K562 (cell line): ENCODE results near the gene C4orf46. TPM values are rescaled to one million over a fixed set of nuclear protein-coding genes. Genes with fewer than 3 reads are reported as not detected.

Experiments
- BHLHE40 ChIP-seq: IDR thresholded peaks from 2 replicates; pipeline ENCODE4 v1.6.1; 2011; ENCODE audit warnings: low read length, improper control_type of control experiment
- CTBP1 ChIP-seq: fragments of 450-650 bp; IDR thresholded peaks from 2 replicates; pipeline ENCODE4 v1.6.1; 2016; ENCODE audit warnings: borderline replicate concordance
- CXXC5 ChIP-seq: fragments of 250-450 bp; sonication (Bioruptor Pico); IDR thresholded peaks from 2 replicates; pipeline ENCODE4 v1.8.0; 2022; ENCODE audit warnings: inconsistent platforms, mild to moderate bottlenecking, moderate library complexity
- ETS2 ChIP-seq: IDR thresholded peaks from 2 replicates; pipeline ENCODE4 v1.6.1; 2016; ENCODE audit warnings: borderline replicate concordance, missing genetic modification characterization, mild to moderate bottlenecking, moderate library complexity, missing compliant biosample characterization; ENCODE audit not compliant: poor library complexity, severe bottlenecking
- FOXK2 ChIP-seq, 2 experiments: fragments of 450-650 bp; IDR thresholded peaks in 1 of 2; conservative IDR thresholded peaks in 1 of 2; 2 replicates each; pipeline ENCODE4 v1.6.1; 2016; ENCODE audit warnings: low read depth in 2 of 2, mild to moderate bottlenecking in 1 of 2
- HDAC1 ChIP-seq, 2 experiments: fragments of 450-650 bp; IDR thresholded peaks; 2 replicates each; pipeline ENCODE4 v1.6.1; 2016 to 2017; ENCODE audit warnings: inconsistent platforms in 1 of 2, mild to moderate bottlenecking in 1 of 2, moderate library complexity in 1 of 2
- KDM1A ChIP-seq, 2 experiments: fragments of 450-650 bp; IDR thresholded peaks; 2 replicates each; pipeline ENCODE4 v1.6.1; 2016; ENCODE audit warnings: mild to moderate bottlenecking in 2 of 2
- KDM5B ChIP-seq: fragments of 200-600 bp; sonication (generic); IDR thresholded peaks from 2 replicates; pipeline ENCODE4 v1.6.1; 2012; ENCODE audit warnings: low read depth, mild to moderate bottlenecking, moderate library complexity, low read length, control low read depth, inconsistent platforms; ENCODE audit not compliant: insufficient replicate concordance
- LEF1 ChIP-seq: fragments of 450-650 bp; IDR thresholded peaks from 2 replicates; pipeline ENCODE4 v1.6.1; 2016; ENCODE audit warnings: mild to moderate bottlenecking
- MTF1 ChIP-seq: fragments of 250-450 bp; sonication (Bioruptor Pico); IDR thresholded peaks from 2 replicates; pipeline ENCODE4 v1.9.0; 2021; ENCODE audit warnings: moderate library complexity, mild to moderate bottlenecking, inconsistent platforms, borderline replicate concordance
- NR2C2 ChIP-seq, 2 experiments: fragments of 200-800 bp in 1 of 2; sonication (Bioruptor generic) in 1 of 2; sonication (generic) in 1 of 2; formaldehyde crosslinking in 1 of 2; IDR thresholded peaks; 2 replicates each; pipeline versions ENCODE4 v1.6.1 to v1.8.0; 2016 to 2022; ENCODE audit warnings: mild to moderate bottlenecking in 1 of 2, missing compliant biosample characterization in 1 of 2, missing genetic modification characterization in 1 of 2, missing genetic modification reagents in 1 of 2
- RAD51 ChIP-seq: fragments of 450-650 bp; IDR thresholded peaks from 2 replicates; pipeline ENCODE4 v1.7.1; 2016; ENCODE audit warnings: low read depth, mild to moderate bottlenecking, borderline replicate concordance
- RBBP5 ChIP-seq: fragments of 200-600 bp; sonication (generic); IDR thresholded peaks from 2 replicates; pipeline ENCODE4 v1.6.1; 2012; ENCODE audit warnings: borderline replicate concordance, mild to moderate bottlenecking, low read length, control low read depth, inconsistent platforms; ENCODE audit not compliant: insufficient read depth, poor library complexity, severe bottlenecking
- RCOR1 ChIP-seq, 2 experiments: IDR thresholded peaks; 2 replicates each; pipeline ENCODE4 v1.6.1; 2012; ENCODE audit warnings: low read depth in 2 of 2, low read length in 2 of 2, borderline replicate concordance in 1 of 2, improper control_type of control experiment in 1 of 2
- SMAD4 ChIP-seq: fragments of 250-450 bp; sonication (Bioruptor Pico); conservative IDR thresholded peaks from 2 replicates; pipeline ENCODE4 v1.8.0; 2021; ENCODE audit warnings: inconsistent platforms, mild to moderate bottlenecking, moderate library complexity
- SOX6 ChIP-seq: fragments of 450-650 bp; IDR thresholded peaks from 2 replicates; pipeline ENCODE4 v1.6.1; 2014; ENCODE audit warnings: mild to moderate bottlenecking
- TOE1 ChIP-seq, 2 experiments: fragments of 450-650 bp in 1 of 2; sonication (generic) in 1 of 2; formaldehyde crosslinking in 1 of 2; IDR thresholded peaks; 2 replicates each; pipeline versions ENCODE4 v1.7.1 to v1.8.0; 2016 to 2022; ENCODE audit warnings: borderline replicate concordance in 2 of 2, mild to moderate bottlenecking in 2 of 2, antibody characterized with exemption in 1 of 2, inconsistent platforms in 1 of 2, low read depth in 1 of 2, missing genetic modification reagents in 1 of 2, moderate library complexity in 1 of 2
- YY1 ChIP-seq, 3 experiments: IDR thresholded peaks; 2 replicates each; pipeline ENCODE4 v1.6.1; 2011; ENCODE audit warnings: low read length in 2 of 3, mild to moderate bottlenecking in 2 of 3, moderate library complexity in 2 of 3, borderline replicate concordance in 1 of 3, control low read depth in 1 of 3, low read depth in 1 of 3; ENCODE audit not compliant: insufficient read depth in 3 of 3, insufficient replicate concordance in 2 of 3, control insufficient read depth in 1 of 3, insufficient read length in 1 of 3; ENCODE audit errors: extremely low read depth in 1 of 3
- ZFX ChIP-seq: sonication (generic); formaldehyde crosslinking; IDR thresholded peaks from 2 replicates; pipeline ENCODE4 v1.8.0; 2022; ENCODE audit warnings: mild to moderate bottlenecking, missing genetic modification reagents, moderate library complexity
- ZNF263 ChIP-seq: sonication (generic); formaldehyde crosslinking; IDR thresholded peaks from 2 replicates; pipeline ENCODE4 v1.8.0; 2022; ENCODE audit warnings: mild to moderate bottlenecking, missing genetic modification reagents, borderline replicate concordance
- ZNF766 ChIP-seq: fragments of 200-800 bp; sonication (Bioruptor generic); conservative IDR thresholded peaks from 2 replicates; pipeline ENCODE4 v1.6.1; 2016; ENCODE audit warnings: missing genetic modification characterization, missing compliant biosample characterization
- ZNF830 ChIP-seq: fragments of 250-450 bp; sonication (Bioruptor Pico); IDR thresholded peaks from 2 replicates; pipeline ENCODE4 v1.5.0; 2021; ENCODE audit warnings: mild to moderate bottlenecking
- polyA plus RNA-seq, 8 experiments: library from polyadenylated mRNA; depleted of rRNA in 4 of 8; stranded (reverse) in 5 of 8; unstranded in 3 of 8; fragments of >200 nt; fragmentation: Nextera tagmentation in 2 of 8; fragmentation: Illumina TruSeq in 1 of 8; extraction: Ambion mirVana in 2 of 8; extraction: Trizol in 1 of 8; gene quantifications; 2 replicates each; pipeline versions ENCODE4 v1.2.1 to v1.2.3, GENCODE V29; 2011 to 2014; ENCODE audit warnings: inconsistent platforms in 1 of 8, missing spikeins in 1 of 8
- total RNA-seq, 7 experiments: library from RNA; depleted of rRNA in 6 of 7; stranded (reverse); fragments of >200 nt in 6 of 7; fragmentation: Illumina TruSeq in 2 of 7; extraction: Trizol in 2 of 7; gene quantifications; 2 replicates each; pipeline versions ENCODE4 v1.2.1 to v1.2.3, GENCODE V29; 2011 to 2021; ENCODE audit warnings: low replicate concordance in 1 of 7
- TF ChIP-seq, protein P1 (sequence below): sonication (generic); formaldehyde crosslinking; IDR thresholded peaks from 2 replicates; pipeline ENCODE4 v1.8.0; 2022; ENCODE audit warnings: mild to moderate bottlenecking, missing genetic modification reagents

The C4orf46 gene
- total and polyA plus RNA-seq, 9 of the 15 experiments (the other 6 are each of a cell fraction or from before 2014, with no cell fraction given), result 9.7 to 24.4 (median 17.0) TPM

DNA sequence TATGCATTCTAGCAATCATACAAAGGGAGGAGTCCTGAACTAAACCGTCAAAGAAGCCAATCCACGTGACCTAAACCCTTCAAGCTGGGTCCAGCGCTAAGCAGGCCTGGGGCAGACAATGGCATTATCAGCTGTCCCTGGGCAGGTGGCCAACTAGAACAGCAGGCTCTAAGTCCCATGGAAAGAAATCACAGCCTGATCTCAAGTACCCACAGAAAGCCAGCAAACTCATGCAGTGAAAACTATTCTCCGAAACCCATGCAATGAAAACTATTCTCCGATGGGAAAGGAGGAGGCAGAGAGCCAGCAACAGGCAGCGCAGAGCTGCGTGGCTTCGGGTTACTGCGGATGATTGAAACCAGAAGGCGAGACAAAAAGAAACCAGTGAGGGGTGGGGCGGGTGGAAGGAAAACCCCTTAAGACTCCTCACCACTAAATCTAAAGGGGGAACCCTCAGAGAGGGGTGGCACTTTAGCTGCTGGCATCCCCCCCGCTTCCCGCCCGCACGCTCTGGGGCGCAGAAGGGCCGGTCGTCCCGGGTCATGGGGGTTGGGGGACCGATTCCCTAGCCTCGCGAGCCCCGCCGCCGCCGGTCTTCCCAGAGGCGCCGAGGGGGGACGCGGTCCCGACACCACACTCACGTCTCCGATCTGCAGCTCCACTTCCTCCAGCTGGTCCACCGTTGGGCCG is 567 bp downstream of the C4orf46 start (continued):
- TF ChIP-seq SMAD4 (CRISPR knock-in tag) (0 out of 2 replicates have a peak, but pooled peaks have one; percentile 8), TOE1 (IDR thresholded peaks at IDR 0.05; ENCODE audit: borderline replicate concordance) (peak; percentile 77; the same call in 1 of the 2 replicates), TOE1 (CRISPR knock-in tag; IDR thresholded peaks at IDR 0.05; ENCODE audit: borderline replicate concordance, low read depth) (no peak), LEF1 (0 out of 2 replicates have a peak, but pooled peaks have one; percentile 32), MTF1 (CRISPR knock-in tag) (no peak), HDAC1 (IDR thresholded peaks at IDR 0.05) (peak in 1 of 2 experiments; percentile 61; a peak in 2 of 4 replicates), CXXC5 (CRISPR knock-in tag) (peak; percentile 30), ZNF766 (CRISPR knock-in tag) (peak; percentile 57; the same call in 1 of the 2 replicates), ZFX (peak; percentile 36; the same call in 1 of the 2 replicates), CTBP1 (peak; percentile 24; the same call in 1 of the 2 replicates), RCOR1 (IDR thresholded peaks at IDR 0.05; ENCODE audit: borderline replicate concordance in 1 of 2, low read depth in 2 of 2, low read length in 2 of 2) (peak in 1 of 2 experiments; percentile 62; a peak in 1 of 4 replicates), KDM5B (peak; percentile 25), SOX6 (peak; percentile 71), RBBP5 (peak; percentile 49), YY1 (IDR thresholded peaks at IDR 0.05; ENCODE audit: borderline replicate concordance in 1 of 3, control insufficient read depth in 1 of 3, extremely low read depth in 1 of 3, insufficient read depth in 3 of 3, insufficient read length in 1 of 3, insufficient replicate concordance in 2 of 3, low read depth in 1 of 3, low read length in 2 of 3) (no peak), ETS2 (tag) (no peak), RAD51 (peak; percentile 75), BHLHE40 (peak; percentile 45; the same call in 1 of the 2 replicates), ZNF830 (CRISPR knock-in tag) (0 out of 2 replicates have a peak, but pooled peaks have one; percentile 39), ZNF263 (CRISPR knock-in tag) (peak; percentile 7; the same call in 1 of the 2 replicates), KDM1A (IDR thresholded peaks at IDR 0.05) (peak; percentile 66 to 74; a peak in 3 of 4 replicates), NR2C2 (CRISPR knock-in tag; IDR thresholded peaks at IDR 0.05) (0 out of 2 replicates have a peak, but pooled peaks have one; percentile 25), NR2C2 (tag; IDR thresholded peaks at IDR 0.05) (no peak), FOXK2 (conservative IDR thresholded peaks at IDR 0.05 in 1 of 2, IDR thresholded peaks at IDR 0.05 in 1 of 2; ENCODE audit: low read depth in 2 of 2) (no peak)
- TF ChIP-seq, protein P1, sequence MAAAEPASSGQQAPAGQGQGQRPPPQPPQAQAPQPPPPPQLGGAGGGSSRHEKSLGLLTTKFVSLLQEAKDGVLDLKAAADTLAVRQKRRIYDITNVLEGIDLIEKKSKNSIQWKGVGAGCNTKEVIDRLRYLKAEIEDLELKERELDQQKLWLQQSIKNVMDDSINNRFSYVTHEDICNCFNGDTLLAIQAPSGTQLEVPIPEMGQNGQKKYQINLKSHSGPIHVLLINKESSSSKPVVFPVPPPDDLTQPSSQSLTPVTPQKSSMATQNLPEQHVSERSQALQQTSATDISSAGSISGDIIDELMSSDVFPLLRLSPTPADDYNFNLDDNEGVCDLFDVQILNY (CRISPR knock-in tag), result no peak
